T-cell (primary cell): Measurements from ENCODE around the gene MBOAT1. TPM values are rescaled to one million over a fixed set of nuclear protein-coding genes. Genes with fewer than 3 reads are reported as not detected.

Source experiments
- ATAC-seq, 4 experiments: fragments of 200-7000 bp in 3 of 4; fragments of 150-1000 bp in 1 of 4; cut with Tn5 transposase; replicated peaks in 1 of 4; 1 replicate in 3 of 4; 2 replicates in 1 of 4; pipeline ENCODE4 v1.10.0; 2021; ENCODE audit warnings: moderate library complexity in 3 of 4, mild to moderate bottlenecking in 2 of 4, moderate number of reproducible peaks in 1 of 4
- CTCF ChIA-PET, 2 donors: fragments of 300-600 bp; sonication (Branson Sonifier 250); formaldehyde crosslinking; loops; one replicate each; lab custom pipeline; 2022; ENCODE audit warnings: antibody characterized with exemption in 2 of 2; lab: Charles Lee
- POLR2A ChIA-PET, 2 donors: fragments of 300-600 bp; sonication (Branson Sonifier 250); formaldehyde crosslinking; loops; one replicate each; lab custom pipeline; 2022; ENCODE audit warnings: antibody characterized with exemption in 2 of 2; lab: Charles Lee
- DNase-seq, 35 experiments: peaks; one replicate each; pipeline versions ENCODE4 v3.0.0 to v3.0.0-alpha.2; 2013 to 2023
- H3K27ac ChIP-seq: one replicate; pipeline ENCODE4 v1.5.1; 2013; ENCODE audit warnings: low read length
- H3K27me3 ChIP-seq, 2 experiments: replicated peaks in 1 of 2; 1 replicate in 1 of 2; 2 replicates in 1 of 2; pipeline versions ENCODE4 v1.6.1 to v1.7.0; 2013; ENCODE audit warnings: low read length in 1 of 2, mixed read lengths in 1 of 2; ENCODE audit not compliant: control insufficient read depth in 2 of 2, insufficient read depth in 2 of 2; ENCODE audit errors: extremely low read depth in 1 of 2
- H3K36me3 ChIP-seq, 2 donors: 1 replicate in 1 of 2; 2 replicates in 1 of 2; pipeline versions ENCODE4 v1.6.1 to v1.7.0; 2013; ENCODE audit warnings: low read length in 1 of 2; ENCODE audit not compliant: control insufficient read depth in 2 of 2, insufficient read depth in 1 of 2; ENCODE audit errors: extremely low read depth in 1 of 2
- H3K4me1 ChIP-seq, 2 experiments: 1 replicate in 1 of 2; 2 replicates in 1 of 2; pipeline versions ENCODE4 v1.6.1 to v1.7.0; 2013; ENCODE audit warnings: low read length in 2 of 2, mixed read lengths in 1 of 2; ENCODE audit not compliant: insufficient read depth in 2 of 2, control insufficient read depth in 1 of 2; ENCODE audit errors: extremely low read depth in 1 of 2
- H3K4me3 ChIP-seq, 2 donors: 1 replicate in 1 of 2; 2 replicates in 1 of 2; pipeline versions ENCODE4 v1.5.1 to v1.7.0; 2013; ENCODE audit warnings: mild to moderate bottlenecking in 2 of 2, low read length in 1 of 2, moderate library complexity in 1 of 2; ENCODE audit not compliant: control insufficient read depth in 1 of 2; ENCODE audit errors: extremely low read depth in 1 of 2
- H3K9me3 ChIP-seq: 2 replicates; pipeline ENCODE4 v1.7.0; 2013
- H3K27ac Mint-ChIP-seq, 2 donors: one replicate each; pipeline ENCODE4 v1.8.0; 2020 to 2021; ENCODE audit warnings: mild to moderate bottlenecking in 2 of 2, mixed read lengths in 2 of 2
- H3K27me3 Mint-ChIP-seq, 2 donors: one replicate each; pipeline ENCODE4 v1.8.0; 2021 to 2022; ENCODE audit warnings: mixed read lengths in 2 of 2
- H3K36me3 Mint-ChIP-seq: one replicate; pipeline ENCODE4 v1.8.0; 2021; ENCODE audit warnings: mixed read lengths
- H3K4me1 Mint-ChIP-seq, 3 donors: one replicate each; pipeline ENCODE4 v1.8.0; 2020 to 2022; ENCODE audit warnings: mixed read lengths in 3 of 3, mild to moderate bottlenecking in 1 of 3
- H3K4me3 Mint-ChIP-seq, 3 donors: one replicate each; pipeline ENCODE4 v1.8.0; 2020 to 2022; ENCODE audit warnings: mild to moderate bottlenecking in 3 of 3, mixed read lengths in 3 of 3, moderate library complexity in 3 of 3
- H3K9me3 Mint-ChIP-seq, 3 donors: one replicate each; pipeline ENCODE4 v1.8.0; 2020 to 2022; ENCODE audit warnings: mixed read lengths in 3 of 3
- WGBS: methylation state at CpG from one replicate; pipeline ENCODE4 v1.1.5; 2013; ENCODE audit warnings: missing lambda C conversion rate; ENCODE audit not compliant: insufficient coverage; 5-methylcytosine and 5-hydroxymethylcytosine counted together
- total RNA-seq, 35 experiments: library from RNA in 6 of 35; stranded (reverse) in 6 of 35; fragments of 120-200 nt in 1 of 35; gene quantifications; one replicate each; pipeline versions ENCODE4 v1.2.1 to v1.2.4 and lab custom pipeline; 2013 to 2026

MBOAT1 gene
- total RNA-seq, 5 donors from 2014 or later (not counting 1 experiment from before 2014, with no cell fraction given), result 8.3 to 21.5 (median 12.0) TPM

DNA sequence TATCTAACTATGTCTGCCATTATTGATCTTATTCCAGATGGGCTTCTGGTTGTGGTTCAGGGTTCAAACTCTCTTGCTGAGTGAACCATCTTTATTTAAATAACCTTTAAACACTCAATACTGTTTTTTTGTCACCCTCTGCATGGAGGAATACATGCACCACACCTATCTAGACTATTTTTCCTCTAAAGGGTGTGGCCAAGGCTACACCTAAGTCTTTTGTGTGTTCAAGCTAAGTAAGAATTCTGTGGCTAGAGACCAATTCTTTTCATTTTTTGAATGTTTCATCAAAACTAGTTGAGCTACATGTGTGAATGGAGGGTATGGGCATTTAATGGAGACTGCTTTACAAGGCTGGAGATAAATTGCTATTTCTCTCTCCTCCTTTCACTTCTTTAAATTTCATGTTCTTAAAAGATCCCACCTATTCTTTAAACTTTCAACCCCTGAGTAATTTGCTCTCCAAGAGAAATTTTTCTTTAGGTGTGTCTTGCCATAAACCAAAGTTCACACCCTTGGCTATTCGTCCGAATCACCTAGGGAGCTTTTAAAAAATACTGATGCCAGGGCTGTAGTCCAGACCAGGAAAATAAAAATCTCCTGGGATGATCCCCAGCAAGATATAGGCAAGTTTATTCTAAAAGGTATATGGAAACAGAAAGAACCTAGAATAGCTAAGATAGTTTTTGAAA is 24.8 kb upstream of the MBOAT1 start:
- no peak for ATAC-seq
- CTCF ChIA-PET, result interaction anchor here in 1 of 2 donors (0.7 kb wide), 1 partner anchor 24 kb away, joined by 3 read pairs; no protein-coding TSS in a partner anchor
- H3K36me3 ChIP-seq, result no peaks in the 10 kb centered on the region
- WGBS, result 100% methylated on average over 2 of the region's 2 CpGs
- Mint-ChIP-seq H3K27ac (peak overlapping the region in 1 of 2 donors; percentile 29), H3K36me3 (no peaks in the 10 kb centered on the region), H3K27me3 (no peaks in the 10 kb centered on the region), H3K9me3 (no peaks in the 10 kb centered on the region), H3K4me3 (no peak overlapping the region), H3K4me1 (peaks cover 6 to 25% (median 14%) of the 10 kb centered on the region in 3 donors)
- H3K27ac ChIP-seq, result no peak overlapping the region
- H3K27me3 ChIP-seq, result no peaks in the 10 kb centered on the region
- POLR2A ChIA-PET, result interaction anchor here in 1 of 2 donors (0.6 kb wide), 1 partner anchor 416 kb away, joined by 3 read pairs; no protein-coding TSS in a partner anchor
- no peak overlapping the region for H3K4me3 ChIP-seq
- H3K9me3 ChIP-seq, result no peaks in the 10 kb centered on the region
- peaks cover 10 to 11% of the 10 kb centered on the region in 2 experiments for H3K4me1 ChIP-seq
- no peak for DNase-seq

DNA sequence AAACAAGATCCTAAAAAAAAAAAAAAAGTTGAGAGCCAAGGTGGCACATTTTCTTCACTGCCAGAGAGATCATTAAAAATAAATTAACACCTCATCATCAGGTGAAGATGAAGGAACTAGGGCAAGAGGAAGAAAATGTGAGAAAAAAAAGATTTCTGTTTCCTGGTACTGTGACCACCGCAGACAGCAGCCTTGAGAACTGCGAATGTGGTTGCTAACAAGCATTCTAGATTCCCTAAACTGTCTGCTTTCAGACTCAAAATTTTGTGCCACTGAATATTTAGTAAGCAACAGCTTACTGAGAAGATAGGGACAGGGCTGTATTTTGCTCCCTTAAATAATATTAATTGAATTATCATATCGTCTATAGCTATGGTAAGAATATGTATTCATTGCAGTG is 24.1 kb upstream of the MBOAT1 start:
- ChIA-PET CTCF (no interaction called here), POLR2A (interaction anchor here in 1 of 2 donors (0.6 kb wide), 1 partner anchor 415 kb away, joined by 3 read pairs; no protein-coding TSS in a partner anchor)
- peak in 1 of 35 experiments; percentile 2 for DNase-seq
- H3K36me3 ChIP-seq, result no peaks in the 10 kb centered on the region
- ATAC-seq, result no peak
- WGBS, result no CpG with 5 or more reads among the region's 3 CpGs
- no peak overlapping the region for H3K27ac ChIP-seq
- no peak overlapping the region for H3K4me3 ChIP-seq
- H3K4me3 Mint-ChIP-seq, result no peak overlapping the region
- H3K4me1 Mint-ChIP-seq, result peaks cover 6 to 25% (median 14%) of the 10 kb centered on the region in 3 donors
- H3K36me3 Mint-ChIP-seq, result no peaks in the 10 kb centered on the region
- H3K9me3 Mint-ChIP-seq, result no peaks in the 10 kb centered on the region
- H3K4me1 ChIP-seq, result peaks cover 10 to 11% of the 10 kb centered on the region in 2 experiments
- no peaks in the 10 kb centered on the region for H3K9me3 ChIP-seq
- H3K27ac Mint-ChIP-seq, result no peak overlapping the region
- H3K27me3 ChIP-seq, result no peaks in the 10 kb centered on the region
- no peaks in the 10 kb centered on the region for H3K27me3 Mint-ChIP-seq

DNA sequence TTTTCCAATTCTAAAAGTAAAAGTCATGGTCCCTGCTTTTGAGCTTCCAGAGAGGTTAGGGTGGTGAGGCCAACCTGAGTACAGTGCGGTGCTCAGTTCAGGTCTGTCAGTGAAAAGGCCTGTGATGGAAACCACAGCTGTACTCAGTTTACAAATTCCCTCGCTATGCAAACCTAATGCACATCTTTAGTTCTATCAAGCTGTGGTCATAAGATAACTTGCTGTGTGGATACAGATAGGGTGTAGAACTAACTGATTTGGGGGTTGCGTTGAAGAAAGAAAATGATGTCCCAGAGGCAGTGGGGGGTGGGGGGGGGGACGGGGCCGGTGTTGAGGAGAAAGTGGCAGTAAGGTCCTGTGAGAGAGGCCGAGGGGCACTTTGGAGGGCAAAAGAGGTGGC is 22.8 kb upstream of the MBOAT1 start:
- H3K4me3 ChIP-seq, result no peak overlapping the region
- H3K4me1 Mint-ChIP-seq, result peaks cover 6 to 25% (median 14%) of the 10 kb centered on the region in 3 donors
- H3K27me3 Mint-ChIP-seq, result no peaks in the 10 kb centered on the region
- H3K36me3 ChIP-seq, result no peaks in the 10 kb centered on the region
- 81% methylated on average over 4 of the region's 6 CpGs for WGBS
- H3K27ac ChIP-seq, result no peak overlapping the region
- CTCF ChIA-PET, result interaction anchor here in 1 of 2 donors (0.6 kb wide), 1 partner anchor 858 kb away, joined by 9 read pairs; no protein-coding TSS in a partner anchor
- DNase-seq (no peak), ATAC-seq (no peak)
- H3K27me3 ChIP-seq, result no peaks in the 10 kb centered on the region
- no peak overlapping the region for H3K4me3 Mint-ChIP-seq
- POLR2A ChIA-PET, result no interaction called here
- no peaks in the 10 kb centered on the region for H3K9me3 ChIP-seq
- no peak overlapping the region for H3K27ac Mint-ChIP-seq
- no peaks in the 10 kb centered on the region for H3K36me3 Mint-ChIP-seq
- peaks cover 10 to 11% of the 10 kb centered on the region in 2 experiments for H3K4me1 ChIP-seq
- no peaks in the 10 kb centered on the region for H3K9me3 Mint-ChIP-seq

DNA sequence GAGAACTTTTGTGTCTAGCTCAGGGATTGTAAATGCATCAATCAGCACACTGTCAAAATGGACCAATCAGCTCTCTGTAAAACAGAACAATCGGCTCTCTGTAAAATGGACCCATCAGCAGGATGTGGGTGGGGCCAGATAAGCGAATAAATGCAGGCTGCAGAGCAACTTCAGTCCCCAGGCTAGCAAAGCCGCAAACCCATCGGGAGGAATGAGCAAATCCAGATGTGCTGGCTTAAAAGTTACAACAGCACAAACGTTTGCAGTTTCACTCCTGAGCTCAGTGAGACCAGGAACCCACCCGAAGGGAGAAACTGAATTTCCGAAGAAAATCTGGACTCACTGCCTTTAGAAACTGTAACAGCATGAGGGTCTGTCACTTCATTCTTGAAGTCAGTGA is 21.9 kb upstream of the MBOAT1 start:
- Histone ChIP-seq H3K4me3 (no peak overlapping the region), H3K27ac (no peak overlapping the region), H3K36me3 (no peaks in the 10 kb centered on the region), H3K27me3 (no peaks in the 10 kb centered on the region), H3K9me3 (no peaks in the 10 kb centered on the region), H3K4me1 (peaks cover 10 to 11% of the 10 kb centered on the region in 2 experiments)
- Mint-ChIP-seq H3K9me3 (no peaks in the 10 kb centered on the region), H3K36me3 (peaks cover 3% of the 10 kb centered on the region), H3K27me3 (no peaks in the 10 kb centered on the region), H3K4me3 (no peak overlapping the region), H3K4me1 (peaks cover 6 to 25% (median 14%) of the 10 kb centered on the region in 3 donors), H3K27ac (no peak overlapping the region)
- POLR2A ChIA-PET, result no interaction called here
- 97% methylated on average over 7 of the region's 7 CpGs for WGBS
- CTCF ChIA-PET, result interaction anchor here in 1 of 2 donors (0.6 kb wide), 1 partner anchor 1405 kb away, joined by 3 read pairs; no protein-coding TSS in a partner anchor
- no peak for ATAC-seq
- DNase-seq, result no peak

DNA sequence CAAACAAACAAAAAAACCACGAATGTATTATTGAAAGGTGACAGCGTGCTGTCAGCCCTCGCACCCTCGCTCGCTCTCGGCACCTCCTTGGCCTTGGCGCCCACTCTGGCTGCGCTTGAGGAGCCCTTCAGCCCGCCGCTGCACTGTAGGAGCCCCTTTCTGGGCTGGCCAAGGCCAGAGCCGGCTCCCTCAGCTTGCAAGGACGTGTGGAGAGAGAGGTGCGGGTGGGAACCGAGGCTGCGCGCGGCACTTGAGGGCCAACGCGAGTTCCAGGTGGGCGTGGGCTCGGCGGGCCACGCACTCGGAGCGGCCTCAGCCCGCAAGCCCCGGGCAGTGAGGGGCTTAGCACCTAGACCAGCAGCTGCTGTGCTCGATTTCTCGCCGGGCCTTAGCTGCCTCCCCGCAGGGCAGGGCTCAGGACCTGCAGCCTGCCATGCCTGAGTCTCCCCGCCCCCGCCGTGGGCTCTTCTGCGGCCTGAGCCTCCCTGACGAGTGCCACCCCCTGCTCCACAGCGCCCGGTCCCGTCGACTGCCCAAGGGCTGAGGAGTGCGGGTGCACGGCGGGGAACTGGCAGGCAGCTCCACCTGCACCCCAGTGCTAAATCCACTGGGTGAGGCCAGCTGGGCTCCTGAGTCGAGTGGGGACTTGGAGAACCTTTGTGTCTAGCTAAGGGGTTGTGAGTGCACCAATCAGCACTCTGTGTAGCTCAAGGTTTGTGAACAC is 20.9 kb upstream of the MBOAT1 start:
- no peak for ATAC-seq
- Mint-ChIP-seq H3K27ac (no peak overlapping the region), H3K4me1 (peaks cover 5 to 20% (median 14%) of the 10 kb centered on the region in 3 donors), H3K4me3 (no peak overlapping the region), H3K36me3 (peaks cover 4% of the 10 kb centered on the region), H3K27me3 (no peaks in the 10 kb centered on the region), H3K9me3 (no peaks in the 10 kb centered on the region)
- ChIA-PET POLR2A (no interaction called here), CTCF (no interaction called here)
- WGBS, result 96% methylated on average over 30 of the region's 44 CpGs
- Histone ChIP-seq H3K27ac (no peak overlapping the region), H3K4me3 (no peak overlapping the region), H3K36me3 (no peaks in the 10 kb centered on the region), H3K9me3 (no peaks in the 10 kb centered on the region), H3K4me1 (peaks cover 3 to 11% of the 10 kb centered on the region in 2 experiments), H3K27me3 (no peaks in the 10 kb centered on the region)
- DNase-seq, result no peak

DNA sequence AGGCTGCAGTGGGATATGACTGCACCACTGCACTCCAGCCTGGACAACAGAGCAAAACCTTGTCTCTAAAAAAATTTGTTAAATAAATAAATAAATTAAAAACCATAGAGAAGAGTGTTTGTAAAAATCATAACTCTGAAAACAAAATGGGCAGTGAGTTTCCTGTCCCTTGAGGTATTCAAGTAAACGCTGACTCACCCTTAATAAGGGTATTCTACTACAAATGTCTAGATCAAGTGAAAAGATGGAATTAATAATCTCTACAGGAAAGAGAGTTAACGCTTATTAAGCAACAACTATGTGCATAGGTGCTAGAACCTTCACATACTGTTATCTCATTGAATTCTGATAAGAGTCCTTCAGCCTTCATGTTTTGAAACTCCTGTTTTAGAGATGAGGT is 19.9 kb upstream of the MBOAT1 start:
- DNase-seq, result no peak
- ChIA-PET POLR2A (no interaction called here), CTCF (no interaction called here)
- Histone ChIP-seq H3K4me3 (no peak overlapping the region), H3K27ac (no peak overlapping the region), H3K4me1 (peaks cover 0 to 5% of the 10 kb centered on the region in 2 experiments), H3K27me3 (no peaks in the 10 kb centered on the region), H3K9me3 (no peaks in the 10 kb centered on the region), H3K36me3 (no peaks in the 10 kb centered on the region)
- Mint-ChIP-seq H3K27me3 (no peaks in the 10 kb centered on the region), H3K27ac (no peak overlapping the region), H3K4me1 (peaks cover 0 to 11% (median 6%) of the 10 kb centered on the region in 3 donors), H3K4me3 (no peak overlapping the region), H3K36me3 (peaks cover 4% of the 10 kb centered on the region), H3K9me3 (no peaks in the 10 kb centered on the region)
- no peak for ATAC-seq
- WGBS, result no CpG with 5 or more reads among the region's 2 CpGs
